ENCODE data around the gene NRCAM.

Gene NRCAM

DNA sequence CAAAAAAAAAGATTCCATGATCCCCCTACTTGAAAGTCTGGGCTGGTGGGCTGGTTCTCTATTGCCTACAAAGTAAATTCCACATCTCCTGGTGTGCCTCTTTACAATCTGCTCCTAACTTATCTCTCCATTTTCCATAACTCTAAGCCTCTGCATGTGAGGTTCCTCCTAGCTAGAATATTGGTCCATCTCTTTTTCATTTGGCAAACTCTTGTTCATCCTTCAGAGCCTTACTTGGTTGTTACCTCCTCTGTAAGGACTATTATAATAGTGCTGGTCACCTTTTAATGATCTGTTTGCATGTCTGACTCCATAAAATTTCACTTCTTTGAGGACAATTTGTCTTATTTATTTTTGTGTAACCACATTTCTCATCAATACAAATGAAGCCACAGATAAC is 1.6 kb upstream of the NRCAM start:
- no peak for FAIRE-seq

- FAIRE-seq, result no peak
Measured at GRCh38 chr7:108456845-108457540, 757 bp upstream of the NRCAM start.

DNA sequence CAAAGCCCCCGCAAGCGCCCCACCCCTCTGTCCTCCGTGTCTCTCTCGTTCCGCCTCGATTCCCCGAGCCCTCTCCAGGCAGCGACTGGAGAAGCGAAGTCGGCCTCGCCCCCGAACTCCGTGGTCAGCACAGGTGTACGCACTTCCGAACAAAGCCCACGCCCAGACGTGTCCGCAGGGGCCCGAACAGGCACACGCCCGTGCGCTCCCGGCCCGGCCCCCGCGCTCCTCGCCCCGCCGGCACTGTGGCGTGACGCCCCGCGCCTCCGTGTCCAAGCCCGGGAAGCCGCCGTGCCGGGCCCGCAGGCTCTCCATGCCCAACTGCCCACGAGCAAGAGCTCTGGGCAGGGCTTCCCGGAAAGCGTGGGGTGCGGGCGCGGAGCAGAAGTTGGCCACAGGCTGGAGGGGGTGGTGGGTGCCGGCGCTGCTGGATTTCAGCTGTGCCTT is 662 bp downstream of the NRCAM start:
- FAIRE-seq, result no peak

GRCh38 chr7:108454674-108455550 is 1.3 kb downstream of the NRCAM start:
- no peak for FAIRE-seq

DNA sequence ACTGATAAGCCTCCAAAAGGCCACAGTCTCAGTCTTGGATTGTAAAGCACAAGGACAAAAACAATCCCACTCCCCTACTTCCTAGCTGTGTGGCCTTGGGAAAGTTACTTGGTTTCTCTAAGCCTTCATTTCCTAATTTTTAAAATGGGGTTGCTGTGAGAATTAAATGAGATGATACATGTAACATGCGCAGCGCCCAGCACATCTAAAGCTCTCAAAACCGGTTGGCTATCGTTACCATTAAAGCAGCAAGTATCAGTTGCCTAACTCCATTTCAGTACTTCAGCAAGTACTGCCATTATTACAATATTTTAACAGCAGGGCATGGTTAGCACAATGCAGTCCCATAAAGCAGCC is 1.9 kb downstream of the NRCAM start:
- FAIRE-seq, result no peak

DNA sequence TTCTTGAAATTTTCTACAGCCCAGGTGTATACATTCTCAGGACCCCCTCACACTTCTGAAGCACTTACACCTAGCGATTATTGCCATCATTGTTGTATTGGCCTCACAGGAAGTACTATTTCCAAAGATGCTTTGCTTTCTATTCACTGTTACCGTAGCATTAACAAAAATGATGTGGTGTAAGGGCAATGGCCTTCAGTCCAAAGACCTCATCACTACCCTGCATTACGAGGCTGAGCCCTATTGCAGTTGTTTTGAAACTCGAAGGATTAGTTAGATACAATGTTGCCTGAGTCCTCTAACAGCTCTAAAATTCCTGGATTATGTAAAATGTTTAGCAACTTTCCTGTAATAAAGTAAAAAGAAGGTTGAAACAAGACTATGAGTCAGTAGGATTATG is 2.9 kb downstream of the NRCAM start:
- FAIRE-seq, result no peak

DNA sequence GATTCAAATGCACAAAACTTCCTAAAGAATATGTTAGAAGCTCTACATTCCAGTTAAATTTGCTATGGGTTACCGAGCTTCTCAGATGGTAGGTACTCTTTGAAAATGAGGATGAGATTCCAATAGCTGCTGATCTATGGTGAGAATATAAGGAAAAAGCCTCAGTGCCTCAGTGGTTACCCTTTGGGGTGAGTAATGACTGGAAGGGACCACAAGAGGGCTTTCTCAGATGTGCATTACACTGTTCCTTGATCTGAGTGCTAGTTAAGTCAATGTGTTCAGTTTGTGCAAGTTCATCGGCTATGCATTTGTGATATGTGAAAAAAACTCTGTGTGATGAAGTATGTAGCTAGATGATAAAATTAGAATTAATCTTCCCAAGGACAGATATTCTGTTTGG is 3.5 kb downstream of the NRCAM start:
- no peak for FAIRE-seq

GRCh38 chr7:108451296-108451848 is 4.9 kb downstream of the NRCAM start:
- FAIRE-seq, result no peak

- FAIRE-seq, result no peak
Measured at GRCh38 chr7:108450160-108450559, 6.1 kb downstream of the NRCAM start.

DNA sequence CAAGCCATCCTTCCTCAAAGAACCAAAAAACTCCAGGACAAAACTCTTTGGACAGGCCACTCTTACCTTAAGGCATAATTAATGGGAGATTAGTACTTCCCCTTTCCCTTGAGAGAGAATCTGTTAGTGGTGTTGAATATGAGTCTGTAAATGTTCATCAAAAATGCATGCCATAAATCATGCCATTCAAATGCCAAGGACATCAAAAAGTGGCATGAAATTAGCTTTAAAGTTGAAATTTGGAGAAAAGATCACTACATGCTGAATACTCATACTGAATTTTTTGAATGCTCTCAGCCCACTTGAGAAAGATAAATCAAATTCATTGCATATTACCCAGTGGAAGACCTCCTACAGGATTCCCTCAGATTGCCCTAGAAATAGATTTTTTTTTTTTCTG is 6.7 kb downstream of the NRCAM start:
- no peak for FAIRE-seq

GRCh38 chr7:108448584-108449505 is 7.4 kb downstream of the NRCAM start:
- no peak for FAIRE-seq

DNA sequence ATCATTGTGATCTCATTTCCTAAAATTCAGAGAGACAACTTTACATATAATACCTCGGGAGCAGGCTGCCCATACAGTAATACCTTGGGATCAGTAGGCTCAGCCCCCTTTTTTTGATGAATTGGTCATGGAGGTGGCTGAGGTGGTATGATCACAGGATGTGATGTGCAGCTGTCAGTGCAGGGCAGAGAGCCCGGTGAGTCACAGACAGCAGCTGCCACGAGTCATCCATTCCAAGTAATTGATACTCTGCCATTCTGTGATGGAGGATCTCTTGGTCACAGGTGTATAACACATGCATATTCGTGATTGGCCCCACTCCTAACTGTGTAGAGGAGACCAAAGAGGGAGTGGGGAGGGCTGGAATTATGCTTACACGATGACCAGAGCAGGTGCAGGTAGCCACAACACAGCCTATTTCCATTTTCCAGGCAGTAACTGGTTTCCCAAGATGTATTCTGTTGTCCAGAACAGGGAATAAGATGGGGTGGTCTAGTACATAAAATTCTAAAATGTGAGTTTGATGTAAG is 14.1 kb downstream of the NRCAM start:
- no peak for FAIRE-seq

DNA sequence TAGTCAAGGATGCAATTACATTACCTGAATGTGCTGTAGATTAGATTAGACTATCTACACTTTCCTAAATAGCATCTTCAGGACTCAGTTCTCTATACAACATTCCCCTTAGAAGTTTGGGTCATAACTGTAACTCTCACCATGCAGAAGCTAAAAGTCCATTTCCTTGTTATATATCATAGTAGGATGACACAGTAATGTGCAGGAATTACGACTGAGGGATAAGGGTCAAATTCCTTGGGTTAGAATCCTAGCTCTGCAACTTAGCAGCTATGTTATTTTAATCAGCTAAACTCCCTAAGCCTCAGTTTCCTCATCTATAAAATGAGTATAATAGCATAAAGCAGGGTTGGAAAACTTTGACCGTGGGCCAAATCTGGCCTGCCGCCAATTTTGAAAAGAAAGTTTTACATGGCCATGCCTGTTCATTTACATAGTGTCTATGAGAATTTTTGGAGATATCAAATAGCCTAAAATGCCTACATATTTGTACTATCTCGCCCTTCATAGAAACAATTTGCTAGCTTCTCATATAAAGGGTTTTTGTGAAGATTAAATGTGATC is 14.8 kb downstream of the NRCAM start:
- FAIRE-seq, result no peak

DNA sequence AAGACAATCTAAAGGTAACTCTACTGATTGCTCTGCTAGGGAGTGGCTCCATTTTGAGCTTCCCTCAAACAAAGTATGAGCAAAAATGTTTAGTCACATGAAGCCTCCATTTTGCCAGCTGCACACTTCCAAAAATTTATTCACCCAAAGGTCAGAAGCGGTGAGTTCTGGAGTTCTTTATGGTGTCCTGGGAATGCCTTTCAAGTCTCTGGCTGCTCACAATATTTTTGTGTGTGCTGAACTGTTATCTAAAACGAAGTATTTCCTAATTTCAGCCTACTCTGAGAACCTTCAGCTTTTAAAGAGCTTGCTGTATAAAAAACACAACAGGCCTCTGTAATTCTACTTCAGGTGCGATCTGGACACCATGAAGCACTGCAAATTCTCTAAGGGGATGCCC is 15.6 kb downstream of the NRCAM start:
- FAIRE-seq, result no peak

DNA sequence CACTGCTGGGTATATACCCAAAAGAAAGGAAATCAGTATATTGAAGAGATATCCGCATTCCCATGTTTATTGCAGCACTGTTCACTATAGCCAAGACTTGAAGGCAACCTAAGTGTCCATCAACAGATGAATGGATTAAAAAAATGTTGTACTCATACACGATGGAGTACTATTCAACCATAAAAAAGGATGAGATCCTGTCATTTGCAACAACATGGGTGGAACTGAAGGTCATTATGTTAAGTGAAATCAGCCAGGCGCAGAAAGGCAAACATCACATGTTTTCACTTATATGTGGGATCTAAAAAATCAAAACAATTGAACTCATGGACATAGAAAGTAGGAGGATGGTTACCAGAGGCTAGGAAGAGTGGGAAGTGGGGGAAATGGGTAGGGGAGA is 19.3 kb downstream of the NRCAM start:
- no peak for FAIRE-seq

- no peak for FAIRE-seq
Measured at GRCh38 chr7:108434010-108434409, 22.2 kb downstream of the NRCAM start.

- FAIRE-seq, result no peak
Measured at GRCh38 chr7:108431099-108431498, 25.1 kb downstream of the NRCAM start.

- no peak for FAIRE-seq
Measured at GRCh38 chr7:108430664-108431063, 25.6 kb downstream of the NRCAM start.

DNA sequence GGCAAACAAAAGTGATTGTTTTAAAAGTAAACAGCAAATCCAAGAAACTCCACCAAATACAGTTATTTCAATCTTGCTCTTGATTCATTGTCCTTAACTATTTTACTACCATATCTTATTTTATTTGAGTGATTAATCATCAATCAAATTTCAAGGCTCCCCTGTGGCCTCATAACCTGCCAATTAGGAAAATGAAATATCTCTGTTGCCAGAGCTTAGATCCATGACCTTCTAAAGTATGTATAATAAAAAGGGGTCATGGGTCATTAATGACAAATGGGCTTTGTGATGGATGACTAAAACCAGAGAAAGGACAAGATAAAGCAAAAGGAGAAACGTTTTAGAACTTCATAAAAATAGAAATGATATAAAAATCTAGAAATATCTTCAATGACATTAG is 28.5 kb downstream of the NRCAM start:
- no peak for FAIRE-seq

GRCh38 chr7:108425714-108426275 is 30.4 kb downstream of the NRCAM start:
- no peak for FAIRE-seq

DNA sequence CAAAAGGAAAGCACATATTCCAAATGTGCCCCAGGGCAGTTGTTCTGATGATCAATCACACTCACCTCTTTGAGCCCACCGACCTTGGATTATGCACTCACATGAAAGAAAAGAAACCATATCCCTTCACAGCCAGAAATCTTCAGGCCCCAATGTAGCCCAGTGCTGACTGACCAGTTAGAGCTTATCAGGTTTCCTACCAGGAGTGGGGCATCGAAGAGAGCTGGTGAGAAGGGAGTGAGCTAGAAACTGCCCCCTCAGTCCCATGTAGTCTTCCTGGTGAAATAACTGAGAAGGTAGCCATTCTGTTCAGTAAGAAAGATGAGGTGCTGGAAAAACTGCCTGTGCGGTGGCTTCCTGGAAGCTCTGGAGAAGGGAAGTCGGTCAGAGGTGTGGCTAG is 32.2 kb downstream of the NRCAM start:
- no peak for FAIRE-seq

Data from TTC549 (cell line).